Keratinocyte (primary cell): ENCODE results near the gene FAM13A. TPM values are rescaled to one million over a fixed set of nuclear protein-coding genes. Genes with fewer than 3 reads are reported as not detected.

Experiments
- DNase-seq: peaks from one replicate; pipeline ENCODE4 v3.0.0-alpha.2; 2011; ENCODE audit warnings: low read depth, missing footprints, low spot score
- FAIRE-seq: peaks from 2 replicates; lab custom pipeline; 2011; peaks lifted over from hg19 to GRCh38; lab: Jason Lieb, UNC
- H2AFZ ChIP-seq: 2 replicates; pipeline ENCODE4 v1.6.0; 2012; ENCODE audit warnings: low read length, control low read depth, inconsistent platforms; ENCODE audit not compliant: control insufficient read depth
- H3K27ac ChIP-seq: 2 replicates; pipeline ENCODE4 v1.5.1; 2011; ENCODE audit warnings: low read length; ENCODE audit not compliant: control insufficient read depth, insufficient read depth
- H3K27me3 ChIP-seq: 3 replicates; pipeline ENCODE4 v1.6.0; 2011; ENCODE audit warnings: low read length; ENCODE audit not compliant: control insufficient read depth, insufficient read depth; ENCODE audit errors: extremely low read depth
- H3K36me3 ChIP-seq, 2 experiments: 2 replicates in 1 of 2; 3 replicates in 1 of 2; pipeline ENCODE4 v1.5.1; 2011; ENCODE audit warnings: low read length in 2 of 2, mild to moderate bottlenecking in 1 of 2; ENCODE audit not compliant: control insufficient read depth in 2 of 2, insufficient read depth in 2 of 2; ENCODE audit errors: extremely low read depth in 1 of 2
- H3K4me1 ChIP-seq: 3 replicates; pipeline ENCODE4 v1.5.1; 2011; ENCODE audit warnings: low read length; ENCODE audit not compliant: control insufficient read depth, insufficient read depth; ENCODE audit errors: extremely low read depth
- H3K4me2 ChIP-seq: 3 replicates; pipeline ENCODE4 v1.6.0; 2011; ENCODE audit warnings: low read depth, low read length; ENCODE audit not compliant: control insufficient read depth, insufficient read depth; ENCODE audit errors: extremely low read depth
- H3K4me3 ChIP-seq, 3 experiments: fragments of 200-600 bp in 1 of 3; sonication (generic) in 1 of 3; 2 replicates in 2 of 3; 3 replicates in 1 of 3; pipeline ENCODE4 v1.5.1; 2011 to 2016; ENCODE audit warnings: low read length in 3 of 3, mild to moderate bottlenecking in 3 of 3, control low read depth in 2 of 3, inconsistent platforms in 1 of 3, low read depth in 1 of 3, mixed read lengths in 1 of 3, mixed run types in 1 of 3, moderate library complexity in 1 of 3; ENCODE audit not compliant: control insufficient read depth in 2 of 3, insufficient read depth in 2 of 3; ENCODE audit errors: extremely low read depth in 1 of 3
- H3K79me2 ChIP-seq: 2 replicates; pipeline ENCODE4 v1.6.0; 2012; ENCODE audit warnings: low read length; ENCODE audit not compliant: control insufficient read depth, insufficient read depth
- H3K9ac ChIP-seq: 3 replicates; pipeline ENCODE4 v1.6.0; 2011; ENCODE audit warnings: low read length; ENCODE audit not compliant: control insufficient read depth, insufficient read depth; ENCODE audit errors: extremely low read depth
- H3K9me1 ChIP-seq: 3 replicates; pipeline ENCODE4 v1.6.0; 2011; ENCODE audit warnings: low read length; ENCODE audit not compliant: control insufficient read depth, insufficient read depth; ENCODE audit errors: extremely low read depth
- H3K9me3 ChIP-seq: 2 replicates; pipeline ENCODE4 v1.5.1; 2012; ENCODE audit warnings: low read depth, low read length; ENCODE audit not compliant: control insufficient read depth
- H4K20me1 ChIP-seq: 3 replicates; pipeline ENCODE4 v1.6.0; 2011; ENCODE audit warnings: low read length; ENCODE audit not compliant: control insufficient read depth, insufficient read depth; ENCODE audit errors: extremely low read depth
- EZH2 ChIP-seq: IDR thresholded peaks from one replicate; pipeline ENCODE4 v1.6.1; 2012; ENCODE audit warnings: inconsistent platforms, mild to moderate bottlenecking, low read length, moderate library complexity
- dilution Hi-C: fragments of 300-500 bp; cut with MboI; formaldehyde crosslinking; loops from one replicate; pipeline ENCODE4 v1.7.0; 2020; ENCODE audit warnings: low sequenced_read_pairs; ENCODE audit not compliant: extremely low pct_ligation_motif_present
- polyA plus RNA-seq, 5 experiments: library from polyadenylated mRNA; depleted of rRNA in 3 of 5; stranded (reverse) in 3 of 5; stranded (forward) in 1 of 5; unstranded in 1 of 5; fragments of >200 nt; gene quantifications; 1 replicate in 1 of 5; 2 replicates in 3 of 5; 3 replicates in 1 of 5; pipeline versions ENCODE4 v1.2.1 to v1.2.3, GENCODE V29; 2011 to 2012; ENCODE audit warnings: missing spikeins in 2 of 5, low read depth in 1 of 5, low replicate concordance in 1 of 5
- TF ChIP-seq, protein P1 (sequence below), 3 experiments: IDR thresholded peaks in 1 of 3; conservative IDR thresholded peaks in 1 of 3; optimal IDR thresholded peaks in 1 of 3; 2 replicates in 2 of 3; 3 replicates in 1 of 3; pipeline versions ENCODE3 to v1.5.1; 2011; ENCODE audit warnings: low read length in 3 of 3, mild to moderate bottlenecking in 3 of 3, moderate library complexity in 2 of 3, control low read depth in 1 of 3, inconsistent platforms in 1 of 3; ENCODE audit not compliant: insufficient read depth in 2 of 3; ENCODE audit errors: extremely low read depth in 1 of 3

Gene FAM13A
- polyA plus RNA-seq, 1 donor (not counting 4 experiments of a cell fraction or from before 2014, with no cell fraction given): 6.0 TPM

DNA sequence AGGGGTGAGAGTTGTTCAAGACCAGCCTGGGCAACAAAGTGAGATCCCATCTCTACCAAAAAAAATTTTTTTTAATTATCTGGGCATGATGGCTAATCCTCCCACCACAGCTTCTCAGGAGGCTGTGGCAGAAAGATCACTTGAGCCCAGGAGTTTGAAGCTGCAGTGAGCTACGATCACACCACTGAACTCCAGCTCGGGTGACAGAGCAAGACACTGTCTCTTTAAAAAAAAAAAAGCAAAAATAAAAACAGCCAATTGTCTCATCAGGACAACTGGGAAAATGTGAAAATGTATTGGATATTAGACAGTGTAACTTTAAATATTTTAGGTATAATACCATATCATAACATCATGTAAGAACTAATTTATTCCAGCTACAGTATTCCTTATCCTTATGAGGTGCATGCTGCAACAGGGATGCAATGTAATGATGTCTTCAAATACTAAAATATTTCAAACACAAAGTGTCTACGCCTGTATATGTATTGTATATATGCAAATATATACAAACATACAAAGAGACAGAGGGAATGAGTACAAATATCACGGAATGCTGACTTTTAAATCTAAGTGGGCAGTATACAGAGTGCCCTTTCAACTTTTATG, 17.2 kb downstream of the FAM13A start:
- no peak overlapping the region for H2AFZ ChIP-seq
- no peaks in the 10 kb centered on the region for H4K20me1 ChIP-seq
- no peaks in the 10 kb centered on the region for H3K79me2 ChIP-seq
- no peaks in the 10 kb centered on the region for H3K9me1 ChIP-seq
- H3K9me3 ChIP-seq: peaks cover 3% of the 10 kb centered on the region
- no peak overlapping the region for H3K4me3 ChIP-seq
- H3K27ac ChIP-seq: no peak overlapping the region
- no peaks in the 10 kb centered on the region for H3K27me3 ChIP-seq
- no peak overlapping the region for H3K4me2 ChIP-seq
- FAIRE-seq (no peak), DNase-seq (no peak)
- no peaks in the 10 kb centered on the region for H3K4me1 ChIP-seq
- dilution Hi-C loops: no loop called here
- H3K9ac ChIP-seq: no peak overlapping the region
- H3K36me3 ChIP-seq: no peaks in the 10 kb centered on the region
- no peak for TF ChIP-seq EZH2
- TF ChIP-seq, protein P1, sequence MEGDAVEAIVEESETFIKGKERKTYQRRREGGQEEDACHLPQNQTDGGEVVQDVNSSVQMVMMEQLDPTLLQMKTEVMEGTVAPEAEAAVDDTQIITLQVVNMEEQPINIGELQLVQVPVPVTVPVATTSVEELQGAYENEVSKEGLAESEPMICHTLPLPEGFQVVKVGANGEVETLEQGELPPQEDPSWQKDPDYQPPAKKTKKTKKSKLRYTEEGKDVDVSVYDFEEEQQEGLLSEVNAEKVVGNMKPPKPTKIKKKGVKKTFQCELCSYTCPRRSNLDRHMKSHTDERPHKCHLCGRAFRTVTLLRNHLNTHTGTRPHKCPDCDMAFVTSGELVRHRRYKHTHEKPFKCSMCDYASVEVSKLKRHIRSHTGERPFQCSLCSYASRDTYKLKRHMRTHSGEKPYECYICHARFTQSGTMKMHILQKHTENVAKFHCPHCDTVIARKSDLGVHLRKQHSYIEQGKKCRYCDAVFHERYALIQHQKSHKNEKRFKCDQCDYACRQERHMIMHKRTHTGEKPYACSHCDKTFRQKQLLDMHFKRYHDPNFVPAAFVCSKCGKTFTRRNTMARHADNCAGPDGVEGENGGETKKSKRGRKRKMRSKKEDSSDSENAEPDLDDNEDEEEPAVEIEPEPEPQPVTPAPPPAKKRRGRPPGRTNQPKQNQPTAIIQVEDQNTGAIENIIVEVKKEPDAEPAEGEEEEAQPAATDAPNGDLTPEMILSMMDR (optimal IDR thresholded peaks at IDR 0.05 in 1 of 3, IDR thresholded peaks at IDR 0.05 in 1 of 3, conservative IDR thresholded peaks at IDR 0.05 in 1 of 3; ENCODE audit: extremely low read depth in 1 of 3, insufficient read depth in 2 of 3, low read length in 3 of 3): no peak

DNA sequence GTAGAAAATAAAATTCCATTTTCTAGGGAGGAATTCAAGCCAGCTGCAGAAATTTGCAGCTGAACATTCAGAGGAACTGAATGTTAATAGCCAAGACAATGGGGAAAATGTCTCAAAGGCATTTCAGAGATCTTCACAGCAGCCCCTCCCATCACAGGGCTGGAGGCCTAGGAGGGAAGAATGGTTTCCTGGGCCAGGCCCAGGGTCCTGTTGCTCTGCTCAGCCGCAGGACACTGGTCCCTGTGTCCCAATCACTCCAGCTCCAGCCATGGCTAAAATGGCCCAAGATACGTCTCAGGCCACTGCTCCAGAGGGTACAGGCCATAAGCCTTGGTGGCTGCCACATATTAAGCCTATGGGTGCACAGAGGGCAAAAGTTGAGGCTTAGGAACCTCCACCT, 20.4 kb downstream of the FAM13A start:
- Histone ChIP-seq H3K27me3 (no peaks in the 10 kb centered on the region), H3K27ac (no peak overlapping the region), H3K4me2 (no peak overlapping the region), H3K9me1 (no peaks in the 10 kb centered on the region), H2AFZ (no peak overlapping the region), H3K79me2 (no peaks in the 10 kb centered on the region), H3K4me3 (no peak overlapping the region), H3K9me3 (peaks cover 3% of the 10 kb centered on the region), H4K20me1 (no peaks in the 10 kb centered on the region), H3K4me1 (no peaks in the 10 kb centered on the region), H3K36me3 (no peaks in the 10 kb centered on the region), H3K9ac (no peak overlapping the region)
- DNase-seq (no peak), FAIRE-seq (no peak)
- dilution Hi-C loops: no loop called here
- TF ChIP-seq EZH2: no peak
- TF ChIP-seq, protein P1 (optimal IDR thresholded peaks at IDR 0.05 in 1 of 3, IDR thresholded peaks at IDR 0.05 in 1 of 3, conservative IDR thresholded peaks at IDR 0.05 in 1 of 3; ENCODE audit: extremely low read depth in 1 of 3, insufficient read depth in 2 of 3, low read length in 3 of 3): no peak
